SH-SY5Y (cell line): ENCODE data around the gene CRBN.

Experiments
- GATA2 ChIP-seq: IDR thresholded peaks from 2 replicates; pipeline ENCODE4 v1.6.1; 2011; ENCODE audit warnings: mild to moderate bottlenecking, low read depth, low read length
- GATA3 ChIP-seq: IDR thresholded peaks from 2 replicates; pipeline ENCODE4 v1.6.1; 2011; ENCODE audit warnings: low read depth, mild to moderate bottlenecking, low read length, moderate library complexity

DNA sequence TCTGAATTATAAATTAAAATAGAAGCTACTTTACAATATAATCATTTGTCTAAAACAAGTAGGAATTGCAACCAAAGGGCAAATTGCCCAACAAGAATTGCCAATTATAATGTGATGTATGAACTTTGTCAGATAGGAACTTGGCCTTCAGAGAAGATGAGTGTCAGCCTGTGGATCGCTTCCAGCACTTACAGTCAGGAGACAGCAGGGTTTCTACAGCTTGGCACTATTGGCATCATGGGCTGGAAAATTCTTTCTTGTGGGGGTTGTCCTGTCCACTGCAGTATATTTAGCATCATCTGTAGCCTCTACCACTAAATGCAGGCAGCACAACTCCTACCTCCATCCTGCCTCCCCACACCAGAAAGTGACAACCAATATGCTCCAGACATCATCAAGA is 48.1 kb upstream of the CRBN start:
- no peak for TF ChIP-seq GATA2
- no peak for TF ChIP-seq GATA3
